Heart left ventricle (tissue), 13 donors: ENCODE measurements around the gene LRMDA.

ENCODE experiments used
- CTCF ChIP-seq, 12 donors: fragments of 200-600 bp; sonication (generic) in 4 of 12; IDR thresholded peaks; one replicate each; pipeline versions ENCODE4 v1.5.0 to v1.8.0; 2018 to 2022; ENCODE audit warnings: antibody characterized with exemption in 12 of 12, mild to moderate bottlenecking in 5 of 12
- POLR2A ChIP-seq, 2 donors: fragments of 450-650 bp; IDR thresholded peaks; one replicate each; pipeline ENCODE4 v1.6.1; 2017; ENCODE audit warnings: antibody characterized with exemption in 2 of 2, mild to moderate bottlenecking in 2 of 2, moderate library complexity in 2 of 2
- donor health status: ischemic (EF 13 %, LVEDD 7.1; RV severe dilation, severe dysfunction).
- donor health status: DM: no; HTN: yes; CAD: no.
- donor health status: DM: no; HTN: no; CAD: no.
- donor health status: ischemic (EF 25% LVEDD 6.9; RV normal size, moderate dysfunction).
- donor health status: ischemic (EF 25% LVEDD 5.7; RV mildly dilated, moderate dysfunction).
- donor health status: ischemic (EF 35%, LVEDD 5.7; RV mildly dilated, moderate dysfunction).
- donor health status: nonischemic (EF 11% LVEDD 7.7; RV severe dilation, severe dysfunction).
- donor health status: DM: yes; HTN: yes; CAD: no.
- donor health status: PGD.
- donor health status: ischemic (EF 29% LVEDD 5.4; RV normal size, mild dysfunction).
- donor health status: nonischemic (EF 23%, LVEDD 6.1; RV moderate dilation, normal function).

- TF ChIP-seq CTCF (IDR thresholded peaks at IDR 0.05): no peak
- no peak for TF ChIP-seq POLR2A (IDR thresholded peaks at IDR 0.05)
These were observed 1060.6 kb downstream of the LRMDA start for GRCh38 chr10:76492026-76492425.
